ENCODE results near the gene EN2.

The EN2 gene

DNA sequence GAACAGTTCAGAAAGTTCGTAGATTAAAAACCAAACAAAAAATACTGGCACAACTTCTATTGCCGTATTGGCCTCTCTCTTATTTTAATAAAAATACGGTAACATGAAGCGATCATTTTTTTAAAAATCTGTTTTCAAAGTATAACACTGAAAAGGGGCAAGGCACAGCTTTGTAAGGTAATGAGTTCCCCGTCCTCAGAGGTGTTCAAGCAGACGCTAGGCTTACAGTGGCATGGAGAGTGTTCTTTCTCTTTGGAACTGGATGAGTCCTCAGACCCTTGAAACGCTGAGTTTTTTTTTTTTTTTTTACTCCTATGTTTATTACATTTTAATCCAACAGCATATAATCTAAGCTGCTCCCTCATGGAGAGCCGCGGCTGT lies 7.8 kb downstream of the EN2 start:
- DNase-seq = no peak

DNA sequence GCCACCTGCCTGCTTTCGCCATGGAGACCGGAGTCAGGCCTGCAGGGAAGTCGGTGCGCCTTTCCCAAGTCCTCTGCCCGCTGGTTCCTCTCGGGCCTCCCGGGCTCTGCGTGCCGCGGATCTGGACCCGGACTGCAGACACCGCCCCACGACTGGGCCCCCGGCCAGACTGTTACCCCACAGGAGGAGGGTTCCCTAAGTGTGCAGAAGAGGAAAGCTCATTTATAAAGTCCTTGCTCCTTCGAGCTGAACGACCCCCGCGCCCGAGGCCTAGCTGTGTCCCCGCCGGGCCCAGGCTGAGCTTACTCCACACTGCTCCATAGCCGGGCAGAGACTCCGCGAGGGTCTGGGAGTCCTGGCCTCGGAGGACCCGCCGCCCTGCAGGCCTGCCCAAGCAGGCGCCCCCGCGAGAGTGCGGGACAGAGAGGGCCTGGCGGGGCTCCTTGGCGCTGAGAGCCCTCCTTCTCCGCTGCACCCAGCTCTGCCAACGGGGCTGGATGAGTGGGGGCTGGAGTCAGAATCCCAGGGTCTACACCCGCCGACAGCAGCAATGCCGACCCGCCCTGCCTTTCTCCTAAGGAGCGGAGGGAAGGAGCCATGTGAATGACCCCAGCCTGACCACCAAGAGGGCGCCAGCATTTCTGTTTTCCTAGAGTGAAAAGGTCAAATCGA lies 8.3 kb downstream of the EN2 start:
- DNase-seq = no peak

DNA sequence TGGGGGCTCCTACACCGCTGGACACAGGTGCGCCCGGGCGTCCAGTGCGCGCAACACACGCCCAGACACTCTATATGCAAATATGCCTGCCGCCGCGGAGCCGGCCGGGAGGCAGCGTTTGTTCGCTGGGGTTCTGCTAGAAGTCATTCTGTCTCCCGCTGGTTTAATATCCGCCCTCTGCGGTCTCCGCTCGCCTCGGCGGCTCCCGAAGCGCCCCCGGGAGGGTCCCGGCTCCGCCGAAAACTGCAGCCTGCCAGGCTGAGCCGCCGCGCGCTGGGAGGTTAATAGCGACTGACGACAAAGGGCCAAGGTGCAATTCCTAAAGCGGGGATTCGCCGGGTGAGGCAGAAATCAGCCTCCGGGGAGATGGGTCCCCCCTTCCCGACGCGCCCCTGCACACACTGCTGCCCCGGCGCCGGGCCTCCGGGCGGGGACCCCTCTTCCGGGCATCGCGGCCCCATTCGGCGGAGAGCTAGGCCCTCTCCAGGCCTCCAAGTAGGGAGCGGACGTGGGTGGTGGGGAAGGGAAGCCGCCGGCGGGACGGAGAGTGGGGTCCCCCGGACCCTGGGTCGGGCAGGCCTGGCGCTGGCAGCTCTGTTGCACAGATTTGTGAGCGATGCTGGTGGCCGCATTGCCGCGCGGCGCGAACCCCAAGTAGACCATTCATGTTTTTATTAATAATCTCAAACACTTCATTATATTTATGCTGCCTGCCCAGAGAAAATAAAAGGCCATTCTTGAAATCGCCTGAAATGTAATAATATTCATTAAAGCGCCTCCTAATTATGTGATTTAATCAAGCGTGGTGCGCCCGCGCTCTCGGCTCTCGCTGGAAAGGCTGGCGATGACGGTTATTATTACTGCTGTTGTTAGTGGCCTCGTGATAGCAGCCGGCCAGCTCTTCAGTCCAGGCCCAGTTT lies 9.1 kb downstream of the EN2 start:
- DNase-seq = peak; percentile 12

DNA sequence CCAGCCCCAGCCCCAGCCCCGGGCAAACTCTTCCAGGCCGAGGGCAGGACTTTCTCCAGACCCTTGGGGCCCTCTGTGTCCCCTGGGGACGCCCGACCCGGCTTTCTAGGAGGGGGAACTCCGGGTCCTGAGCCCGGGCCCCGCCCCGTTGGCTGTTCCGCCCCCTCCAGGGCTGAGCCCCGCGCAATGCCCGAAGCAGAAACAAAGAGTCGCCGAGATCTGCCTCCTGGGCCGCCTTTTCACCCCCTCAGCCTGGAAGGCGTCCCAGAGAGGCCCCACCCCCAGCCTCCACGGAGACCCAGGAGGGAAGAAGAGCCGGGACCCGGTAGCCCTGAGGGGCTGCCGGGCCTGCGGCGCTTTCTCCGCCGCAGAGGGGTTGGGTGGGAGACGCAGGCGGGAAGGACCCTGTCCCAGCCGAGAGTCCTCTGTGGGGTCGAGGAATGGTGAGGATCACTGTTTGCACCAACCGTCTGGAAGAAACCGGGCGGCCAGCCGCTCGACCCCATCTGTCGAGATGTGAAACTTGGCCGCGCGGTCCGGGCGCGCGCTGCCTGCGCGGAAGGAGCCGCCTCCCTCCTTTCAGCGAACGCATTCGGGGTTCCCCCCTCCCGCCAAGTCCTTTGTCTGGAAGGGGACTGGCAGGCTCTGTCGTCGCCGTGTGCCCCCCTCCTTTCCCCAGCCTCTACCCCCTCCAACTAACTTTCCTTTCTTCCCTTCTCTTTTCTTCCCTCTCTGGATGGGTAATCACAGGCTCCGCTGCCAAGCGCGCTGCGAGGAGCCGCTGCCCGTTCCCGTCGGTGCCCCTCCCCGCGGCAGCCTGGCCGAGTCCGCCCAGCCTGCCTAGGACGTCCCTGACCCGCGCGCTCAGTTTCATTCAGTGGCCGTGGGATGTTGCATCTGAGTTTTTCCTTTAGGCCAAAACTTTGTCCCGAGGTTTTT lies 10.2 kb downstream of the EN2 start:
- DNase-seq = no peak

DNA sequence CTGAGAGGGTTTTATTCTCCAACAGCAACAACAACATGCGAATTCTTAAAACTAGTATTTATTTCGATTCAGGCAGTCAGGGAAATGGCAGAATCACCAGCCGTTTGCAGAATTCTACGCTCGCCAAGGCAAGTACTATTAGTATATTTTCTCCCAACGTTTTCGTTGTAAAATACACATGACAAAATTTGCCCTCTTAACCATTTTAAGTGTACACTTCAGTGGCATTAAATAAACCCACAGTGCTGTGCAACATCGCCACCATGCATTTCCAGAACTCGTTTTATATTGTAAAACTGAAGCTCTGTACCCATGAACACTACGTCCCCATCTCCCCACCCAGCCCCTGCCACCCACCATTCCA lies 10.8 kb downstream of the EN2 start:
- no peak for DNase-seq

DNA sequence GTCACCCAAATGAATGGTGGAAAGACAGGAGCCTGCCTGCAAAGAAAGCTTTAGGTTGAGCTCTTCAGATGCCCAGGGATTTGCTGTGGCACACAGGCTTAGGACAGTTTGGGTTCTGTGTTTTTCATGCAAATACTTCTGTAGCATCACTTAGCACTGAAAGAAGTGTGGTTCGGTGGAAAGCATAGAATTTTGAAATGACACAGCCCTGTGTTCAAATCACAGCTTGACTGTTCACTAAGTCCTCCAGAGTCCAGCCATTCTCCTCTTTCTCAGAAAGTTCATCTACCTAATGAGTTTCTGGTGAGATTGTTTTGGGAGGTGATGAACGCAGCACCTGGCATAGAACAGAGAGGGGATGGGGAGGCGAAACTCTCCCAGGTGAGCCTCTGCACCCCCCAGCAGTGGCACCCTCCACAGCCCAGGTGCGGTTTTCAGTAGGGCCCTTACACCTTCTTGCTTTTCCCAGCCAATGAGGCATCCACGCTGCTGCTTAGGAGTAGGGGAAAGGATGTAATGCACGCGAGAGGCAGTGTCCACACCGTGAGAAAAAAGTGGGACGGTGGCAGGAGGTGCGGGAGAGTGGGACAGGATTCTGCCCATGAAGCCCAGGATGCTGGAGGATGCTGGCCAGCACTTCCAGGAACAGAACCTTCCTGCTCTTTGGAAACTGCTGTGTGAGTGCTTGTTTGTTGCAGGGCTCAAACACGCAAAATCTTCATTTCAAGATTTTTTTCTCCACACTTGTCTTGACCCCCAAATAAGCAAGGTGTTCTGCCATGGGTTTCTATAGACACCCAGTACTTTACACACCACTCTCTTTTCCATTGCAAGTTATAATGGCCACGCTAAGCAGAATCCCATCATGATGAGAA lies 11.6 kb downstream of the EN2 start:
- DNase-seq = no peak

DNA sequence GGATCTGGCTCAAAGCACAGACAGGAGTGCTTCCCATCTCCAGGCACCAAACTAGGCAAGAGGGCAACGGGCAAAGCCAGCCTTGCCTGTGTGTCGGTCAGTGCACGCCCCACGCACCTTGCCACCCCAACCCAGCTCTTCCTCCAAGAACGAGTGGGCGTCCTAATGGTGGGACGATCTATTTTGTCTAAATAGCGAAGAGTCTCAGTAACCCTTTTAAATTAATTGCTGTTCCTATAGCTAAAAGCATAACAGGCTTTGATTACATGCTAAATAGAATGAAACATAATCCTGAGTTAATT lies 12.2 kb downstream of the EN2 start:
- DNase-seq = no peak

DNA sequence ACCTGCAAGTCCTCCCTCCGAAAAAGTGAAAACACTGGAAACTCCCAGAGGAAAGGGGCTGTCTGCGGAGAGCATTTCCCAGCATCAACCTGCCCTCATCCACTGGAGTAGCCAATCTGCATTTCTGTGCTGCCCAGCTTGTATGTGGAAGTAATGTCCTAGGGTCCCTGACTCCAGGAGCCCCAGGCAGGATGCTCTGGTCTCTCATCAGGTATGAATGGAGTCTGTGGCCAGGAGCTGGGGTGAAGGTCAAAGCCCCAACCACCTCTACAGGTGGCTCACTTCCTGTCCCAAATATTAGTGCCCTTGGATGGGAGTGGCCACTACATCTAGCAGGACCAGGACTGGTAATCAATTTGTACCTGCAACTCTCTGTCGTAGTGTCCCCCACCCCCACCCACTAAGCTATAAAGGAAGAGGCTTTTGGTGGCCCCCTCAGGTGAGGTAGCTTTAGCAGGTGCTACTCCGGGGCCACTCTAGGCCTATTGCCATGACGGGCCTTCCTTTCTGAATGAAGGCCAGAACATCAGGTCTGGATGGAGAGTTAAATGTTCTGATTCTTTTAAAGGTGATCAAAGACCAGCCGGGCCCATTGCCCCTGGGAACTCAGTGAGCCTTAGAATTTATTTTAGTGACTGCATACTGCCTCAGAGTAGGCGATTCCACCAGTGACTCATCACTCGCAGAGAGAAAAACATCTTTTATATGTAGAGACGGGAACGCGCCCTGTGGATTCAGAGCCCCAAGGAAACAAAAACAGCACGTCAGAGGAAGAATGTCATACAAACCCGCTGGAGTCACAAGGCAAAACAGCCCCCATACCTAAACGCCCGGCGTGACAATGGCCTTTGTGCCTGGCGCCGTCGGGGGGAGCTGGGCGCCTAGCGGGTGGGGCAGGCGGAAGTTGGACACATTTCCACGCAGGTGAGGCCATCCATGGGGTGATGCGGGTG lies 13.0 kb downstream of the EN2 start:
- DNase-seq = no peak

DNA sequence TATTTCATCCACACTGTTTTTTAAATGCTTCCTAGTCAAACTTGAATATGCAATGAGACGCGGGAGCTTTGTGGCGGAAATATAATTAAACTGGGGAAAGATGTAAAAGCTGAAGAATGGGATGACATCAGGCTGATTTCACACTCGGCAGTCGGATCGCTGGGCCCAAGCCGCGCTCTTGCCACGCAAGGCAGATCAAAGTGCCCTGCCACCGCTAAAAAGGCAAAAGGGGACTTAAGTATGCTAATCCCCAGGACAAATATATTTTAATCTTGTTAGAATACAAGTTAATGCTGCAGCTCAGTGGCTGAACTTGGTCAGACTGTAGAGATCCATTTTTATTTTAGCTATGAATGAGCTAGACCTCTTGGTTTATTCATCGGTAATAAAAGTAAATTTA lies 13.8 kb downstream of the EN2 start:
- DNase-seq = no peak

DNA sequence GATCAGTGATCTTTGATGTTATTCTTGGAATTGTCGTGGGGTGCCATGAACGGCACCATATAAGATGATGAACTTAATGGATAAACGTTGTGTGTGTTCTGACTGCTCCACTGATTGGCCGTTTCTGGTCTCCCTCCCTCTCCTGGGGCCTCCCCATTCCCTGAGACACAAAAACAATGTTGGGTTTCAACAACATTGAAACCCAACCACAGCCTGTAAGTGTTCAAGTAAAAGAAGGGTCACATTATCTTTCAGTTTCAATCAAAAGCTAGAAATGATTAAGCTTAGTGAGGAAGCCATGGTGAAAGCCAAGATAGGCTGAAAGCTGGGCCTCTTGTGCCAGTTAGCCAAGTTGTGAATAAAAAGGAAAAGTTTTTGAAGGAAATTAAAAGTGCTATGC lies 19.5 kb downstream of the EN2 start:
- DNase-seq = no peak

DNA sequence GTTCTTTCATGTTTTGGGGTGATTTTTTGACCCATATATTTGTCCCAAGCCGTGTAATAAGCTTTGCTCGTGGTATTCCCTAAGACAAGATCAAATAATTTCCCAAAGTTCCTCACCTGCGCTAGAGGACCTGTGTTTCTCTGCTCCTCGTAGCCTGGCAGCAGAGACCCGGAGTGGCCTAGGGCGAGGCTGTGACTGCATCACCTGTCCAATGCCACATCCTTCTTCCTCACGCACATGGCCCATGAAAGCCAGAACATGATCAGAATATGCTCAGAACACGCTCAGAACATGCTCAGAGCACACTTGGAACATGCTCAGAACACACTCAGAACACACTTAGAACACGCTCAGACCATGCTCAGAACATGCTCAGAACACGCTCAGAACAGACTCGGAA lies 23.8 kb downstream of the EN2 start:
- DNase-seq = no peak

DNA sequence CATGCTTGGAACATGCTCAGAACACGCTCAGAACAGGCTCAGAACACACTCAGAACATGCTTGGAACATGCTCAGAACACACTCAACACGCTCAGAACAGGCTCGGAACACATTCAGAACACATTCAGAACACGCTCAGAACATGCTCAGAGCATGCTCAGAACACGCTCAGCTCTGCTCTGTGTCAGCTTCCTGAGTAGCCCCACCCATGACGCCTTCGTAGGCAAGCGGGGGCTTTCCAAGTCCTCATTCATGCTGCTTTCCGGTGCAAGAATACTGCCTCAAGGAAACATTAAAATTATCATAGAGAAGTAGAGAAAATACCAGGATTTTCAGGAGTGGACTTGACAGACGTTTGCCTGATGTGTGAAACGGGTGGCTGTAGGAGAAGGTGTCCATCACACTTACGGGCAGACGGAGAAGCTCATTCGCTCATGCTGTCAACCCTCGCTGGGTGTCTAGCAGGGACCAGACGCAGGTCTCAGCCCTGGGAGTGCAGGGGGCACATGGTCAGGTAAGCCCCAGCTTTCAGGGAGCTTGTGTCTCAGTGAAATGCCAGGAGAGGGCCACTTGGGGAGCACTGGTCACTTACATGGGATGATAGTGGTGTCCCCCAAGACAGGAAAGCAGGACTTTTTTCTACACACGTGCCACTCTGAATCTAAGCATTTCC lies 24.7 kb downstream of the EN2 start:
- no peak for DNase-seq

DNA sequence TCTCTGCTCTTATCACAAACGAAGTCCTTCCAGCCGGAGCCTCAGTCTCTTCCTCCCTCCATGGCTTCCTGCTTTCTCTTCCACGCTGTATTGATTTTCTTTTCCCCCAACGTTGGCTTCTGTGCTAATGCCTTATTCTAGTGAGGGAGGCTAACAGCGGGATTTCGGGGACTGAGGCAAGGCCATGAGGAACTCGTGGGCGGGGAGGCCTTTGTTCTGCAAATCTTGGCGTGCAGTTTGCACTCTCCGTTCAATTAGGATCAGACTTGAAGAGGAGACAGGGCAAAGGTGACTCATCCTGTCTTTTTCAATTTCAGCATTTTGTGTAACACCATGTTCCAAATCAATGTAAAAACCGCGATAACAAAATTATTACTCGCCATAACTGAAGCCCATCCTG lies 25.3 kb downstream of the EN2 start:
- DNase-seq = peak; percentile 11

DNA sequence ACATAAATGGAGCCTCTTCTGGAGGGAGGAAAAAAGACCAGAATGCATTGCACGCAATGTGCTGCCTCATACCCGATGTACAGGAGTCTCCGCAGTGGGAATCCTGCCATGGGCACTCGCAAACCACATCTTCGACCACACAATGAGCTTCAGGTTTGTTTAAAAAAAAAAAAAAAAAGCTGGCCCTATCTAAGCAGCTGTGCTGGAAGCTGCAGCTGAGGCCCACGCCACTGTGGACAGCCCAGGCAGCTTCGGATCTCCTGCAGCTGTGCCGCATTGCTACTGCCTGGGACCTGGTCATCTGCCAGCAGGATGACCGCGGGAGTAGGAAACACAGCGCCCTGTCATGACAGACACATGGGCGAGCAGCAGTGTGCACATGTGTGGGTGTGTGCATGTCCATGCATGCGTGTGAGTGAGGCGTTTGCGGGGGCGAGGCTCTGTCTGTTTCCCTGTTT lies 26.0 kb downstream of the EN2 start:
- DNase-seq = no peak

DNA sequence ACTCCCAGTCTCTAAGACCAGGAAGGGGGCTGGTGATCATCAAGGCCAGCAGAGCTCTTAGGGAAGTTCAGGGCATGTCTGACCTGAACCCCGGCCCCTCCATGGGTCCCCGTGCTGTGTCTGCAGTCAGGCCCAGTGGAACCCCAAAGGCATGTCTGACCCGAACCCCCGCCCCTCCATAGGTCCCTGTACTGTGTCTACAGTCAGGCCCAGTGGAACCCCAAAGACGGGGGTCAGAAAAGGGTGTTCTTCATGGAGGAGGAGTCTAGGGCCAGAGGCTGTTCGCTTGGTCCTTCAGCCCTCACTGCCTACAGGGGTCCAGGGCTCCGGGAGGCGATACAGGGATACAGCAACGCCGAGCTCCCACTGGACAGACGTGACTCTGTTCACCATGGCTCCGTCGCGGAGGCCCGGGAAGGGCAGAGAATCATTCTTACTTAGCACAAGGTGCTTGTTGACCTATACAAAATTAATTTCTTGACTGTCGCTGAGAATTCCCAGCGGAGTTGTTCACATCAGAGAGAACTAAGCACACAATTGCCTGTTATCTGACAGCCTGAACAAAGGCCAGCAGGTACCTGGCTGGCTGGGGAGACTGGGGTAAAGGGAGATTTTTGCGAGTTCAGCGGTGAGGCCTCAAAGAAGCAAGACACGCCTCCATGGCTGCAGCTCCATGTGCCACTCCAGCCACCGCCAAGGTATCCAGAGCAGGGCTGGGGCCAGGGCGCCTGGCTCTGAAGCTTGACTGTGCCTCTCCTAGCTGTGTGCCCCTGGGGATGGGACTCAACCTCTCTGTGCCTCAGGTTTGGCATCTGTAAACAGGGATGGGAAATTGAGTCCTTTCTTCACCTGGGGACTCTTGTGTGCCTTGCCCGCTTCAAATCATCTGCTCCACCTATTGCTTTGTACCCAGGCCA lies 26.8 kb downstream of the EN2 start:
- no peak for DNase-seq

DNA sequence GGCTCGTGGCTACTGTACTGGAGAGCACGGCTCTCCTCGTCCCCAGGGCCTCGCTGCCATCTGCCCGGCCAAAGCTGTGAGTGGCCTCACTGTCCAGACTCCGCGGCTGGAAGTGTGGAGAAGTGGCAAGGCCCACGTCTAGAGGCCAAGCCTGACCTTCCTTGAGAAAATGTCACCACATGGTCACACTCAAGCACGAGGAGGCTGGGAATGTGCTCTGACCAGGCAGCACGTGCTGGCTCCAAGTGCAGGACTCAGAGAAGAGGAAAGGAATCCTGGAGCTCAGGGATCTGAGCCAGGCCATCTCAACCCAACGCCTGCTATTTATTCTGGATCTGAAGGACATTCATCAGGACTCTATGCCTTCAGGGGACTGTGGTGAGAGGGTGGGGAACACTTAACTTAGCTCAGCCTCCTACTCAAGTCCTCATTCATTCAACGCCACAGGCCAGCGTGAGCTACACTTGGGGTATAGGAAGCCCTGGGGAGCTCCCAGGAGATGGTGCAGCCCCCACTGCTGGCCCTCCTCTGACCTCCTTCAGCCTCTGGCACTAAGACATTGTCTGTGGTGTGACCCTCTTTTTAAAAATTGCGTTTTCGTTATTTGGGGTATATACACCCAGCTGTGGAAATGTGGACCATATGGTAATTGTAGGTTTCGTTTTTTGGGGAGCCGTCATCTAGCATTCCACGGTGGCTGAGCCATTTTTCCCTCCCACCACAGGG lies 29.0 kb downstream of the EN2 start:
- DNase-seq = no peak

DNA sequence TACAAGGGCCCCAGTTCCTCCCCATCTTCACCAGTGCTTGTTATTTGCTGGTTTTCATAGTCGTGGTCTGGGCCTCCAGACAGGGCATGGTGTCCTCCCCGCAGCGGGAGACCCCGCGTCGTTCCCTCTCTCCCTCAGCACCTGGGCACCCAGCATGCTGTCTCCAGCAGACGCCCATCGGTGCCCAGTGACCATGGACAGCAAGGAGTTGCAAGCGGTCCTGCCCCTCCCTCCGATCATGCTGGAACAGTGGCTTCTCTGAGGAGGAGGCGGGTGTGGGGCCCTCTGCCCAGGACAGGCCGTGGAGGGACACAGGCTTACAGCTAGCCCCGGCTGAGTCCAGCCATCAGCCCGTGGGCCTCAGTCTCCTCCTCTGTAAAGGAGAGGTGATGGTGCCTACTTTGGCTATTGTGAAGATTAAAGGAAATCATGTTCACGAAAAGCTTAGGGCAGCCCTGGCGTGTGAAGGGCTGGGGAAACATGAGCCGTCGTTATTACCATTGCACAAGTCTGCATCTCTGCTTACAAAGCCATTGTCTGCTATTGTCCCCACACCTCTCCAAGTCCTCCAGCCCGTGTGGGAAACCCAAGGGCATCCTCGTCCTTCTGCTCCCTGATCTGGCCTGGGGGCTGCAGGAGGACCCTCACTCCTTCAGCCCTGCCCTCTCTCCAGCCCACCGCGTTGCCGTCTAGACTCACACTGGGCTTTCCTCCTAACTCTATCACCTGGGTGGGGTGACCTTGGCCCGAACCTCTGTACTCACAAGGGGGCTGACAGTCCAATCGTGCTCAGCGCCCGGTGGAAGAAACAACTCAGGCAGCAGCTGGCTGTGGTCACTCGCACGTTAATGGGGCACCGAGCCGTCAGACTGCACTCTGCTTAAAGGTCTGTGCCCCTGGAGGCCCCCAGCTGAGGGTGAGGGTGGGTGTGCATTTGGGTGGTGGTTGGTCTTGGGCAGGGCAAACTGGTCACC lies 29.9 kb downstream of the EN2 start:
- no peak for DNase-seq

Measured in MV-4-11 (cell line).